Measurements from ENCODE around the gene RNF213.
"Not testable (repeated sequence)": the region's sequence is repeated elsewhere in the genome, so short reads cannot be mapped to it uniquely, and the experiment has no call there.

The RNF213 gene

GRCh38 chr17:80296221-80296620 lies 35.6 kb downstream of the RNF213 start:
- no peak for DNase-seq

- DNase-seq, result no peak
These were observed 37.4 kb downstream of the RNF213 start for GRCh38 chr17:80297996-80298560.

DNA sequence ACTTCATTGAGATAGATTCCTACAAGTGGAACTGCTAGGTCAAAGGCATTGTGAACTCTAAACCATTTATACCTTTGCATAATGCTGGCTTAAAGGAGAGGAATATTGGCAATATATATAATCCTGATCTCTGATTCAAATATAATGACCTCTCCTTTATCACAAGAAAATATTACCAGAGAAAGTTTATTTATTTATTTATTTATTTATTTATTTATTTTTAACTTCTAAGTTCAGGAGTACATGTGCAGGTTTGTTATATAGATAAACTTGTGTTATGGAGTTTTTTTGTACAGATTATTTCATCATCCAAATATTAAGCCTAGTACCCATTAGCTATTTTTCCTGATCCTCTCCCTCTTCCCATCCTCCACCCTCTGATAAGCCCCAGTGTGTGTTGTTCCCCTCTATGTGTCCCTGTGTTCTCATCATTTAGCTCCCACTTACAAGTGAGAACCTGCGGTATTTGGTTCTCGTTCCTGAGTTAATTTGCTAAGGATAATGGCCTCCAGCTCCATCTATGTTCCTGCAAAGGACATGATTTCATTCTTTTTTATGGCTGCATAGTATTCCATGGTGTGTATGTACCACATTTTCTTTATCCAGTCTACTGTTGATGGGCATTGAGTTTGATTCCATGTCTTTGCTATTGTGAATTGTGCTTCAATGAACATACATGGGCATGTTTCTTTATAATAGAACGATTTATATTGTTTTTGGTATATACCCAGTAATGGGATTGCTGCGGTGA lies 38.9 kb downstream of the RNF213 start:
- DNase-seq, result not testable (repeated sequence)

GRCh38 chr17:80300756-80301155 lies 40.1 kb downstream of the RNF213 start:
- DNase-seq, result not testable (repeated sequence)

DNA sequence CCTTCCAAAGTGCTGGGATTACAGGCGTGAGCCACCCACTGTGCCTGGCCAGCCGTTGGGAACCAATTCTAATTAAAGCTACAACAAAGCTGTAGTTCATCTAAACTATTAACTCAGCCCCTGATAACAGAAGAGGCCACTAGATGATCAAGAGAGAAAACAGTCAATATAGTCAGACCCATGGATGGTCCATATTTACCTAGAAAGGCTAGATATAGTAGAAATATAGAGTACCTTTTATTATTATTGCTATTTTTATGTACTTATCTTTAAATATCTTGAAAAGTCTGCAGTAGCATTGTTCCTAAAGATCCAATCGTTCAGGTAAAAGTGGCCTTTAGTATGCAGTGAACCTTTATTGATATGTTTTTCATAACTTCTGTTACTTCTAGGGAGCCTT lies 43.2 kb downstream of the RNF213 start:
- DNase-seq, result no peak

DNA sequence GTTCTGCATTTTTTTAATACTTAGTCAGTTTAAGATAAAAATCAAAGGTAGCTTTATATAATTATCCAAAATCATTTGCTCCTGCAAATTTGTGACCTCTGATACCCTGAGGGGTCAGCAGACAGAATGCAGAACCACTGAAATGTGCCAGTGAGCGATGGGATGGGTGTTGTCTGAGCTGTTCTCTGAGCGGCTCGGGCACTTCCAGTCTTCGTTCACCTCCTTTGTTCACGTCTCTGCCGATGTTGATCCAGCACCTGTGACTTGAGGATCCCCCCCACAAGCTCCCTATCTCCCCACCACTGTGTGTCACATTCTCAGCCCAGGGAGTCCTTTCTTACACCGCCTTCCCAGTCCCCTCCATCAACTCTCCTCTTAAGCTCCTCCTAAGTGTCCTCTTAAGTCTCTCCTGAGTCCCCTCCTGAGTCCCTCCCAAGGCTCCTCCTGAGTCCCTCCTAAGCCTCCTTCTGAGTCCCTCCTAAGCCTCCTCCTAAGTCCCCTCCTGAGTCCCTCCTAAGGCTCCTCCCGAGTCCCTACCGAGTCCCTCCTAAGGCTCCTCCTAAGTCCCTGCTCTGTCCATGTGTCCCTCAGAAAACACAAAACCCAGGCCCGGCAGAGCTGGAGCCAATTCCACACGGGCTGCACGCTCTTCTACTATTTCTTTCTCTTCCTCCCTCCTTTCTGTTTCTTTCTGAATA lies 47.5 kb downstream of the RNF213 start:
- DNase-seq, result no peak

- DNase-seq, result no peak
These were observed 48.3 kb downstream of the RNF213 start for GRCh38 chr17:80308692-80309517.

GRCh38 chr17:80311216-80311827 lies 50.7 kb downstream of the RNF213 start:
- no peak for DNase-seq

DNA sequence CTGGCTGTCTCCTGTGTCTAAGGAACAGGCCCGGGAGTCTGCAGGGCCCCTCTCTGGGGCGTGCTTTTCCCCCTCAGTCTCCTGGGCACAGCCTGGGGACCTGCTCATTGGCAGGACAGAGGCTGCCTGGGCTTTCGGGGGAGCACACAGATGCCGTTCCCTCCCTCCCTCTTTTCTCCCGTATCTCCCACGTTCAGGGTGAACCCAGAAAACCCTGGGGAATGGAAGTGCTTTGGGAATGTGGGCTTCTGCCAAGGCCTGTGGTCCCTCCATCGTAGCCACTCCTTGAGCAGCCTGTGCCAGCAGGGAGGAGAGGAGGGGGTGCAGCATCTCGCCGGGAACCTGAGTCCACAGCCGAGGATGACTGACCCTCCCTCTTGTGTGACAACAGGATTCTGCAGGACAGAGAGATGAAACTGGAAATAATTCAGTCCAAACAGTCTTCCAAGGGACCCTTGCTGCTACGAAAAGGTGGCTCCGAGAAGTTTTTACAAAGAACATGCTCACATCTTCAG lies 52.0 kb downstream of the RNF213 start:
- no peak for DNase-seq

DNA sequence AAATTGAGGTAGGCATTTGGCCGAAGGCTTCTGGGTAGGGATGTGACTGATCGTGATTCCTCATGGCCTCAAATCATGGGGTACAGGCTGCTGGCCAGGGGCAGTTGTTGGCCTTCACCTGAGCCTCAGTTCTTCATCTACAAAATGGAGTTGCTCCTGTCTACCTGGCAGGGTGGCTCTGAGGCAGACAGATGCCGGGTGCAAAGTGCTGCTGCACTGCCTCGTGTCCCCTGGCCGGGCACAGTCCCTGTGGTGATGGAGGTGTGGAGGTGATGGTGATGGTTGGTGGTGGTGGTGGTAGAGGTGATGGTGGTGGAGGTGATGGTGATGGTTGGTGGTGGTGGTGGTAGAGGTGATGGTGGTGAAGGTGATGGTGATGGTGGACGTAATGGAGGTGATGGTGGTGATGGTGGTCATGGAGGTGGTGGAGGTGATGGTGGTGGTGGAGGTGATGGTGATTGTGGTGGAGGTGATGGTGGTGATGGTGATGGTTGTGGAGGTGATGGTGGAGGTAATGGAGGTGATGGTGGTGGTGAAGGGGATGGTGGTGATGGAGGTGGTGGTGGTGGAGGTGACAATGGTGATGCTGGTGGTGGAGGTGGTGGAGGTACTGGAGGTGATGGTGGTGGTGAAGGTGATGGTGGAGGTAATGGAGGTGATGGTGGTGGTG lies 52.6 kb downstream of the RNF213 start:
- DNase-seq, result no peak

DNA sequence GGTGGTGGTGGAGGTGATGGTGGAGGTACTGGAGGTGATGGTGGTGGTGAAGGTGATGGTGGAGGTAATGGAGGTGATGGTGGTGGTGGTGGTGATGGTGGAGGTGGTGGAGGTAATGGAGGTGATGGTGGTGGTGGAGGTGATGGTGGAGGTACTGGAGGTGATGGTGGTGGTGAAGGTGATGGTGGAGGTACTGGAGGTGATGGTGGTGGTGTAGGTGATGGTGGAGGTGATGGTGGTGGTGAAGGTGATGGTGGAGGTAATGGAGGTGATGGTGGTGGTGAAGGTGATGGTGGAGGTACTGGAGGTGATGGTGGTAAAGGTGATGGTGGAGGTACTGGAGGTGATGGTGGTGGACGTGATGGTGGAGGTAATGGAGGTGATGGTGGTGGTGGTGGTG lies 53.3 kb downstream of the RNF213 start:
- DNase-seq, result not testable (repeated sequence)

- DNase-seq, result no peak
These were observed 55.0 kb downstream of the RNF213 start for GRCh38 chr17:80315517-80316182.

DNA sequence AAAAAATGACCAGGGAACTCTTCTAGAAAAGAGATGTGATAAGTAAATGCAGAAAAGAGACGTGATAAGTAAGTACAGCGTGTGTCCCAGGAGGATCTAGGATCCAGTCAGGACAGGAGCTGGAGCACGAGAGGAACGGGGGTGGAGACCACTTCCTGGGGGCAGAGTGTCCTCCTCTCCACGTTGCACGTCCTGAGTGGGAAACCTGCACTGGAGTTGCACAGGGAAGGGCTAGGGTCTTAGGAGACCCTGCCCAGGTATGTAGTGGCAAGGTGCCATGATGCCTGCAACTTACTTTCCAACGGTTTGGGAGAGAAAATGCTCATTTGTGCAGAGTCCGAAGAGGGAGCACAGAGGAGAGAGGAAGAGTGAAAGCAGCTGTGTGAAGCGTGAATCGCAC lies 55.8 kb downstream of the RNF213 start:
- no peak for DNase-seq

GRCh38 chr17:80316927-80317705 lies 56.5 kb downstream of the RNF213 start:
- no peak for DNase-seq

DNA sequence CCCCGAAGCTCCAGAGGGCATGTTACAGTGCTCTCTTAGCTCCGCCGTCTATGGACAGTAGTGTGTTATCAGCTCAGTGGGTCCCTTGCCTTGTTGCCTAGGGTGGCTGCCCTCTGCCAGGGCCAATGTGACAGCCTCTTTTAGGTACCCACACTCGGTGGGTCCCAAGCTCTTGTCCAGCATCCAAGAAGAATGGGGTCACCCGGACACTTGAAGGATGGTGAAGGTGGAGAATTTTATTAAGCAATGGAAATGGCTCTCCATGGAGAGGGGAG lies 57.0 kb downstream of the RNF213 start:
- DNase-seq, result no peak

GRCh38 chr17:80318166-80318565 lies 57.5 kb downstream of the RNF213 start:
- no peak for DNase-seq

DNA sequence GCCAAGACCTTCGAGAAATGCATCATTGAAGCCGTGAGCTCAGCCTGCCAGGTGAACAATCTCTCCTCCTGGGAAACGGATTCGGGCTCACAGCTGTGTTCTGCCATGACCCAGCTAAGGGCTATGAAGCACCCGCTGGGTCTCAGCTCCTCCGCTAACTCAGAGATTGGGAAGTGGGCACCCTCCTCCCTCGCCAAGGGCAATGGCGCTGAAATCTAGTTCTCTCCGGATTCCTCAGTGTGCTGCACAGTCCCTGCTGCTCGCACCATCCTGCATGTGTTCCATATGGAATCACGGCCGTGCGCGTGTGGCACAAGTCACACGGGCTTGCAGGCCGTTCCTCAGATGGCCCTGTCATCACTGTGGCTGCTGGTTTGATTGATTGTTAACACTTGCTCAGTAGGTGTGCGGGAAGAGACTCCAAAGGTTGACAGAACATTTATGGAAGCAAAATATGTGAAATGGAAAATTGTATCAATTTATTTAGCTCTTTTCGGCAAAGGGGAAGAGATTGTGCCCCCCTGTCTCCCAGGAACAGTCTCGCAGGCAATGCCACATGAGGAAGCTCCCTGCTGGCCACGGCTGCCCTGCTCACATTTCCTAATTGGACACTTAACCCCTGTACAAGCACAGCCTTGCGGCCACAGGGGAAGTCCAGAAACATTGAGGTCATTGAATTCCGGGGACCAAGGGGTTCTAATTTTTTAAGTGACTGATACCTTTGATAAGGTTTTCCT lies 58.8 kb downstream of the RNF213 start:
- no peak for DNase-seq

DNA sequence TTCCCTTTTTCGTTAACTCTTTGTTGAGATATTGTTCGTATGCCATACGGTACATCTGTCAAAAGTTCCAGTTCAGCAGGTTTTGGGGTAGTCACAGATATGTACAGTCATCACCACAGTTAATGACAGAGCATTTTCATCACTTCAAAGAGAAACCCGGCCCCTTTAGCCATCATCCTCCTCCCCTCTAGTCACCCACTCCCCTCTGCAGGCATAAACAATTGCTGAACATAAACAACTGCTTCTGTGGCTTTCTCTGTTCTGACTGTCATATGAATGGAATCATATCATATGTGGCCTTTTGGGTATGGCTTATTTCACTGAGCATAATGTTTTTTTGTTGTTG lies 59.3 kb downstream of the RNF213 start:
- no peak for DNase-seq

GRCh38 chr17:80320496-80320895 lies 59.8 kb downstream of the RNF213 start:
- no peak for DNase-seq

GRCh38 chr17:80322864-80323263 lies 62.2 kb downstream of the RNF213 start:
- DNase-seq, result no peak

Measured in T-helper 9 cell (primary cell).